Upper lobe of left lung (tissue), 6 donors: ENCODE measurements around the gene NDUFV2. TPM values are rescaled to one million over a fixed set of nuclear protein-coding genes. Genes with fewer than 3 reads are reported as not detected.

Experiments used
- ATAC-seq, 2 donors: fragments of 200-7000 bp; cut with Tn5 transposase; one replicate each; pipeline ENCODE4 v1.9.1; 2022; ENCODE audit warnings: mild to moderate bottlenecking in 2 of 2, moderate library complexity in 2 of 2; ENCODE audit not compliant: low FRiP score in 2 of 2
- DNase-seq, 2 donors: peaks; one replicate each; pipeline ENCODE4 v3.0.0-alpha.2; 2019 to 2020
- H3K27ac ChIP-seq, 4 donors: fragments of 200-600 bp; sonication (generic); one replicate each; pipeline ENCODE4 v1.5.1; 2016 to 2019
- H3K27me3 ChIP-seq, 4 donors: fragments of 200-600 bp; sonication (generic); one replicate each; pipeline ENCODE4 v1.5.1; 2017 to 2019
- H3K36me3 ChIP-seq, 4 donors: fragments of 200-600 bp; sonication (generic); one replicate each; pipeline ENCODE4 v1.5.1; 2016 to 2019
- H3K4me1 ChIP-seq, 4 donors: fragments of 200-600 bp; sonication (generic); one replicate each; pipeline ENCODE4 v1.5.1; 2018 to 2019
- H3K4me3 ChIP-seq, 4 donors: fragments of 200-600 bp; sonication (generic); one replicate each; pipeline ENCODE4 v1.5.1; 2017 to 2019; ENCODE audit warnings: mild to moderate bottlenecking in 2 of 4, moderate library complexity in 1 of 4
- H3K9me3 ChIP-seq, 4 donors: fragments of 200-600 bp; sonication (generic); one replicate each; pipeline ENCODE4 v1.5.1; 2018 to 2019
- CTCF ChIP-seq, 6 experiments: fragments of 450-650 bp in 4 of 6; fragments of 200-600 bp in 2 of 6; sonication (generic) in 2 of 6; IDR thresholded peaks; one replicate each; pipeline ENCODE4 v1.5.1; 2016 to 2019; ENCODE audit warnings: antibody characterized with exemption in 6 of 6
- EP300 ChIP-seq, 4 donors: sonication (generic); formaldehyde crosslinking; IDR thresholded peaks; one replicate each; pipeline ENCODE4 v1.5.1; 2017; ENCODE audit warnings: antibody characterized with exemption in 4 of 4, control low read depth in 2 of 4
- POLR2A ChIP-seq, 4 donors: fragments of 450-650 bp; IDR thresholded peaks; one replicate each; pipeline ENCODE4 v1.5.1; 2016 to 2017; ENCODE audit warnings: antibody characterized with exemption in 4 of 4, mild to moderate bottlenecking in 2 of 4
- POLR2AphosphoS5 ChIP-seq, 2 donors: sonication (generic); formaldehyde crosslinking; IDR thresholded peaks; one replicate each; pipeline ENCODE4 v1.5.1; 2017; ENCODE audit warnings: antibody characterized with exemption in 2 of 2
- WGBS, 2 donors: methylation state at CpG; one replicate each; pipeline ENCODE4 v1.1.5; 2017 to 2018; 5-methylcytosine and 5-hydroxymethylcytosine counted together
- total RNA-seq, 6 donors: library from RNA; depleted of rRNA in 4 of 6; stranded (reverse); fragments of >200 nt in 4 of 6; gene quantifications; one replicate each; pipeline versions ENCODE4 v1.1.0 to v1.2.1, GENCODE V29; 2016 to 2021
- donor health status: DM: no; HTN: no; CAD: no; lungs with moderate emphysema.
- donor health status: DM: no; HTN: yes; CAD: no; lungs with severe emphysema.

NDUFV2 gene
- total RNA-seq, 6 donors from 2014 or later: 45.3 to 154 (median 113) TPM

- ATAC-seq: peak in 1 of 2 donors; percentile 59
- Histone ChIP-seq H3K27ac (peak overlapping the region; percentile 82 to 89 (median 85)), H3K4me3 (no peak overlapping the region), H3K36me3 (peaks cover 0 to 31% (median under 1%) of the 10 kb centered on the region in 4 donors), H3K9me3 (no peaks in the 10 kb centered on the region), H3K4me1 (peaks cover 33 to 68% (median 54%) of the 10 kb centered on the region in 4 donors), H3K27me3 (no peaks in the 10 kb centered on the region)
- no peak for TF ChIP-seq POLR2AphosphoS5 (IDR thresholded peaks at IDR 0.05)
- no peak for TF ChIP-seq EP300 (IDR thresholded peaks at IDR 0.05)
- TF ChIP-seq CTCF (IDR thresholded peaks at IDR 0.05): no peak
- no peak for TF ChIP-seq POLR2A (IDR thresholded peaks at IDR 0.05)
- DNase-seq: no peak
- 35 to 39% methylated on average over 5 of the region's 5 CpGs for WGBS, 2 donors
Observed at GRCh38 chr18:9117980-9118841, 15.7 kb downstream of the NDUFV2 start.

- Histone ChIP-seq H3K27ac (peak overlapping the region in 1 of 4 donors; percentile 36), H3K36me3 (peaks cover 3 to 49% (median 6%) of the 10 kb centered on the region in 4 donors), H3K4me3 (no peak overlapping the region), H3K4me1 (peaks cover 26 to 49% (median 43%) of the 10 kb centered on the region in 4 donors), H3K27me3 (no peaks in the 10 kb centered on the region), H3K9me3 (no peaks in the 10 kb centered on the region)
- DNase-seq (no peak), ATAC-seq (no peak)
- TF ChIP-seq POLR2AphosphoS5 (IDR thresholded peaks at IDR 0.05) (no peak), EP300 (IDR thresholded peaks at IDR 0.05) (no peak), POLR2A (IDR thresholded peaks at IDR 0.05) (no peak), CTCF (IDR thresholded peaks at IDR 0.05) (no peak)
- WGBS, 2 donors: 21 to 25% methylated on average over 1 of the region's 1 CpG
Observed at GRCh38 chr18:9120796-9121195, 18.3 kb downstream of the NDUFV2 start.

- Histone ChIP-seq H3K27ac (no peak overlapping the region), H3K4me1 (peaks cover 4 to 24% (median 21%) of the 10 kb centered on the region in 4 donors), H3K9me3 (no peaks in the 10 kb centered on the region), H3K36me3 (peaks cover 3 to 74% (median 22%) of the 10 kb centered on the region in 4 donors), H3K4me3 (no peak overlapping the region), H3K27me3 (no peaks in the 10 kb centered on the region)
- no peak for TF ChIP-seq POLR2A (IDR thresholded peaks at IDR 0.05)
- no peak for TF ChIP-seq EP300 (IDR thresholded peaks at IDR 0.05)
- TF ChIP-seq CTCF (IDR thresholded peaks at IDR 0.05): no peak
- TF ChIP-seq POLR2AphosphoS5 (IDR thresholded peaks at IDR 0.05): no peak
- DNase-seq (no peak), ATAC-seq (no peak)
- WGBS, 2 donors: 90 to 96% methylated on average over 2 of the region's 2 CpGs
Observed at GRCh38 chr18:9123520-9123919, 21.0 kb downstream of the NDUFV2 start.

GRCh38 chr18:9124824-9125223 lies 22.3 kb downstream of the NDUFV2 start:
- Histone ChIP-seq H3K27me3 (no peaks in the 10 kb centered on the region), H3K4me1 (peaks cover 0 to 12% (median 11%) of the 10 kb centered on the region in 4 donors), H3K27ac (no peak overlapping the region), H3K36me3 (peaks cover 6 to 81% (median 28%) of the 10 kb centered on the region in 4 donors), H3K4me3 (no peak overlapping the region), H3K9me3 (no peaks in the 10 kb centered on the region)
- DNase-seq: no peak
- no peak for TF ChIP-seq POLR2A (IDR thresholded peaks at IDR 0.05)
- TF ChIP-seq CTCF (IDR thresholded peaks at IDR 0.05): no peak
- no peak for TF ChIP-seq EP300 (IDR thresholded peaks at IDR 0.05)
- no peak for TF ChIP-seq POLR2AphosphoS5 (IDR thresholded peaks at IDR 0.05)
- no peak for ATAC-seq
- 65 to 80% methylated on average over 1 of the region's 1 CpG for WGBS, 2 donors
